Measurements from ENCODE around the gene PIK3R6. TPM values are rescaled to one million over a fixed set of nuclear protein-coding genes. Genes with fewer than 3 reads are reported as not detected.

PIK3R6 gene
- total and polyA plus RNA-seq, 2 of the 13 experiments (the other 11 are each of a cell fraction or from before 2014, with no cell fraction given): not detected

DNA sequence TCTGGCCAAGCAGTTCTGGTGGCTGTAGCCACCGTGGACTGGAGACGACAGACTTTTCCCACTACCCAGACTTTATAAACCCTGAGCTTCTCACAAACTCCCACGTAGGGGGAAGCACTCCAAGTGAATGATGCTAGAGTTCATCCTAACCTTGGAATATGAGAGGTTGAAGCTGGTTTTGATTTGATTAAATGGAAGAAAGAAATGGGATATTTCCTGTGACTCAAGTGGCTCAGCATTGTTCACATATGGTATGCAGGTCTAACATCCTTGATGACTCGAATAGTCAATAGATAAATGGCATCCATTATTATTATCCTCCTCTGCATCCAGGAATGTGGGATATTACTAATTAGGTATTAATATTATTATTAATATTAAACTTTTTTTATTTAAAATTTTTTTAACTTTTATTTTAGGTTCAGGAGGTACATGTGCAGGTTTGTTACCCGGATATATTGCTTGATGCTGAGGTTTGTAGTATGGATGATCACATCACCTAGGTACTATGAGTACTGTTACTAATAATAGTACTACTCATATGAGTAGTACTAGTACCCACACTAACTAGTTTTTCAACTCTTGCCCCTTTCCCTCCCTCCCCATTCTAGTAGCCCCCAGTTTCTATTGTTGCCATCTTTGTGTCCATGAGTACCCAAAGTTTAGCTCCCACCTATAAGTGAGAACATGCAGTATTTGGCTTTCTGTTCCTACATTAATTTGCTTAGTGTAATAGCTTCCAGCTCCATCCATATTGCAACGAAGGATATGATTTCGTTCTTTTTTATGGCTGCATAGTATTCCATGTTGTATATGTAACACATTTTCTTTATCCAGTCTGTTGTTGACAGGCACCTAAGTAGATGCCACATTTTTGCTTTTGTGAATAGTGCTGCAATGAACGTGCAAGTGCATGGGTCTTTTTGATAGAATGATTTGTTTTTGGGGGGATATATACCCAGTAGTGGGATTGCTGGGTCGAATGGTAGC is 22.9 kb downstream of the PIK3R6 start (continued):
- no peak for TF ChIP-seq FOXM1 (CRISPR knock-in tag; IDR thresholded peaks at IDR 0.05)
- no peak for TF ChIP-seq EP300 (IDR thresholded peaks at IDR 0.05; ENCODE audit: low read depth in 2 of 2, low read length in 2 of 2)
- TF ChIP-seq EP300 (CRISPR knock-in tag; IDR thresholded peaks at IDR 0.05; ENCODE audit: borderline replicate concordance): no peak
- no peak for TF ChIP-seq ZNF407 (CRISPR knock-in tag; IDR thresholded peaks at IDR 0.05; ENCODE audit: not compliant biosample characterization)
- TF ChIP-seq ZFP1 (CRISPR knock-in tag; IDR thresholded peaks at IDR 0.05): no peak
- no peak for TF ChIP-seq ZSCAN12 (CRISPR knock-in tag; IDR thresholded peaks at IDR 0.05)

Measured in HepG2 (cell line).